ENCODE results near the gene LCORL. TPM values are rescaled to one million over a fixed set of nuclear protein-coding genes. Genes with fewer than 3 reads are reported as not detected.

The LCORL gene
- total and polyA plus RNA-seq, 9 donors = 4.5 to 21.8 (median 16.6) TPM

DNA sequence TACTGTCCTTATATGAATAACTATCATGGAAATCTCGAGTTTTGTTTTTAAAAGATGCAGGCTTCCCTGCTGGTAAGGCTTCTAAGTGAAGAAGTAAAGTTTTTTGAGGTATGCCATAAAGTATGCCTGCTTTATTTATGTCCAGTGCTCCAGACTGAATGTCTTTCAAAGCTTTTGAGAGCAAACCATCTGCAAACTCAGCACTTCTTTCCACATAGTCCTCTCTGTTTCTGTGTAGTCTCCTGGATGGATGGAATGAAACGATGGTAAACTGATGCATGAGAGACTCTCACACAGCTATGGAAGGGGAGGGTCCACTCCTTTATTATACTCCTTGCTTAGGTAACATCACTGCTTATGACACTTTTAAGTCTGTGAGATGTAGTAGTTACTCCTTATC is 137.0 kb downstream of the LCORL start:
- intact Hi-C loops (cut with DNase I) = no loop called here
- no peaks in the 10 kb centered on the region for H3K4me1 ChIP-seq (ENCODE audit: insufficient read depth)
- TF ChIP-seq, protein P1, sequence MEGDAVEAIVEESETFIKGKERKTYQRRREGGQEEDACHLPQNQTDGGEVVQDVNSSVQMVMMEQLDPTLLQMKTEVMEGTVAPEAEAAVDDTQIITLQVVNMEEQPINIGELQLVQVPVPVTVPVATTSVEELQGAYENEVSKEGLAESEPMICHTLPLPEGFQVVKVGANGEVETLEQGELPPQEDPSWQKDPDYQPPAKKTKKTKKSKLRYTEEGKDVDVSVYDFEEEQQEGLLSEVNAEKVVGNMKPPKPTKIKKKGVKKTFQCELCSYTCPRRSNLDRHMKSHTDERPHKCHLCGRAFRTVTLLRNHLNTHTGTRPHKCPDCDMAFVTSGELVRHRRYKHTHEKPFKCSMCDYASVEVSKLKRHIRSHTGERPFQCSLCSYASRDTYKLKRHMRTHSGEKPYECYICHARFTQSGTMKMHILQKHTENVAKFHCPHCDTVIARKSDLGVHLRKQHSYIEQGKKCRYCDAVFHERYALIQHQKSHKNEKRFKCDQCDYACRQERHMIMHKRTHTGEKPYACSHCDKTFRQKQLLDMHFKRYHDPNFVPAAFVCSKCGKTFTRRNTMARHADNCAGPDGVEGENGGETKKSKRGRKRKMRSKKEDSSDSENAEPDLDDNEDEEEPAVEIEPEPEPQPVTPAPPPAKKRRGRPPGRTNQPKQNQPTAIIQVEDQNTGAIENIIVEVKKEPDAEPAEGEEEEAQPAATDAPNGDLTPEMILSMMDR (IDR thresholded peaks at IDR 0.05) = no peak
- no peaks in the 10 kb centered on the region for H3K9me3 ChIP-seq
- H3K27ac ChIP-seq = no peak overlapping the region
- H3K36me3 ChIP-seq = no peaks in the 10 kb centered on the region
- 84 to 85% (median 84%) methylated on average over 2 of the region's 2 CpGs for WGBS, 3 donors
- no peaks in the 10 kb centered on the region for H3K27me3 ChIP-seq
- H3K4me3 ChIP-seq = no peak overlapping the region
- no peak for DNase-seq

GRCh38 chr4:17884063-17884462 is 137.5 kb downstream of the LCORL start:
- WGBS, 3 donors = 63 to 68% (median 68%) methylated on average over 2 of the region's 2 CpGs
- H3K27me3 ChIP-seq = no peaks in the 10 kb centered on the region
- TF ChIP-seq, protein P1 (IDR thresholded peaks at IDR 0.05) = no peak
- TF ChIP-seq EP300 (IDR thresholded peaks at IDR 0.05) (no peak), POLR2A (IDR thresholded peaks at IDR 0.05) (no peak)
- no peak for DNase-seq
- H3K27ac ChIP-seq = no peak overlapping the region
- H3K4me1 ChIP-seq (ENCODE audit: insufficient read depth) = no peaks in the 10 kb centered on the region
- intact Hi-C loops (cut with DNase I) = no loop called here
- H3K4me3 ChIP-seq = no peak overlapping the region
- H3K9me3 ChIP-seq = no peaks in the 10 kb centered on the region
- H3K36me3 ChIP-seq = no peaks in the 10 kb centered on the region

- DNase-seq = no peak
- Histone ChIP-seq H3K4me3 (no peak overlapping the region), H3K36me3 (no peaks in the 10 kb centered on the region), H3K27ac (no peak overlapping the region), H3K9me3 (no peaks in the 10 kb centered on the region), H3K4me1 (ENCODE audit: insufficient read depth) (no peaks in the 10 kb centered on the region), H3K27me3 (no peaks in the 10 kb centered on the region)
- intact Hi-C loops (cut with DNase I) = no loop called here
- 63 to 71% (median 65%) methylated on average over 5 of the region's 5 CpGs for WGBS, 3 donors
- TF ChIP-seq EP300 (IDR thresholded peaks at IDR 0.05) = no peak
These were observed 143.9 kb downstream of the LCORL start for GRCh38 chr4:17877661-17878060.

- no peaks in the 10 kb centered on the region for H3K9me3 ChIP-seq
- WGBS, 3 donors = 96 to 98% (median 98%) methylated on average over 4 of the region's 4 CpGs
- H3K4me1 ChIP-seq (ENCODE audit: insufficient read depth) = no peaks in the 10 kb centered on the region
- H3K4me3 ChIP-seq = no peak overlapping the region
- DNase-seq = no peak
- TF ChIP-seq, protein P1 (IDR thresholded peaks at IDR 0.05) = no peak
- no peak for TF ChIP-seq POLR2A (IDR thresholded peaks at IDR 0.05)
- TF ChIP-seq EP300 (IDR thresholded peaks at IDR 0.05) = no peak
- H3K27ac ChIP-seq = no peak overlapping the region
- H3K36me3 ChIP-seq = no peaks in the 10 kb centered on the region
- no peaks in the 10 kb centered on the region for H3K27me3 ChIP-seq
- intact Hi-C loops (cut with DNase I) = no loop called here
These were observed 144.6 kb downstream of the LCORL start for GRCh38 chr4:17876943-17877342.

DNA sequence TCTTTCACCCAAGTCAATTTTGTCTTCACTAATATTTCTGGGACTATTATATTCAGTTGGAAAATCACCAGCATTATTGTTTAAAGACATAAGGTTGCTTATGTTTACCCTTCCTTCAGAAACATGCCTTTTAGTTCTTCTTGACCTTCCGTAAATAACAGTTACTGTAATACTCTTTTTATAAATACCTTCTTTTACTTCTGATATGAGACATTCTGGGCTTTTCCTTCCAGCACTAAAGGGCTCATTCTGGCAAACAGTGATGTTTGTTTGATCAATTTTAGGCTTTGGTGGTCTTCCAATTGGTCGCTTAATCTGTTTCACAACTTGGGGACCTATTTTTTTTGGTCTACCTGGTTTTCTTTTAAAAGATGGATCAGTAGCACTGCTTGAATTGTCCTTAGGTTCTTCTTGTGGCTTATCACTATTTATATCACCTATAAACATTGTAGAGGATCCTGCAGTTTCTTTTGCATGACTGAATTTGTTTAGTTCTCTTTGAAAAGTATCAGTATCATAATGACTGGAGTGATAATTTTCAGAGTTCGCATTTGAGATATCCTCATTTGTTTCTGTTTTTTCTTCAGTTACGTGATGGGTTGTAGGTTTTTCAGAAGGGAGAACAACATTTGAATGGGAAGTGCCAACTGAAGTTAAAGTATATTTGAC is 146.0 kb downstream of the LCORL start:
- no peaks in the 10 kb centered on the region for H3K36me3 ChIP-seq
- intact Hi-C loops (cut with DNase I) = no loop called here
- H3K27me3 ChIP-seq = no peaks in the 10 kb centered on the region
- no peak overlapping the region for H3K4me3 ChIP-seq
- DNase-seq = no peak
- TF ChIP-seq POLR2A (IDR thresholded peaks at IDR 0.05) (no peak), EP300 (IDR thresholded peaks at IDR 0.05) (no peak)
- TF ChIP-seq, protein P1 (IDR thresholded peaks at IDR 0.05) = no peak
- WGBS, 3 donors = 94 to 97% (median 96%) methylated on average over 4 of the region's 4 CpGs
- H3K27ac ChIP-seq = no peak overlapping the region
- H3K9me3 ChIP-seq = no peaks in the 10 kb centered on the region
- H3K4me1 ChIP-seq (ENCODE audit: insufficient read depth) = no peaks in the 10 kb centered on the region
